NCI-H526 treated with DMSO at 0.1 percent for 48 hours (cell line): ENCODE results near the gene XPC.

Source experiments
- DNase-seq: peaks from one replicate; lab custom pipeline; 2025; lab: John Stamatoyannopoulos, UW

Gene XPC

DNA sequence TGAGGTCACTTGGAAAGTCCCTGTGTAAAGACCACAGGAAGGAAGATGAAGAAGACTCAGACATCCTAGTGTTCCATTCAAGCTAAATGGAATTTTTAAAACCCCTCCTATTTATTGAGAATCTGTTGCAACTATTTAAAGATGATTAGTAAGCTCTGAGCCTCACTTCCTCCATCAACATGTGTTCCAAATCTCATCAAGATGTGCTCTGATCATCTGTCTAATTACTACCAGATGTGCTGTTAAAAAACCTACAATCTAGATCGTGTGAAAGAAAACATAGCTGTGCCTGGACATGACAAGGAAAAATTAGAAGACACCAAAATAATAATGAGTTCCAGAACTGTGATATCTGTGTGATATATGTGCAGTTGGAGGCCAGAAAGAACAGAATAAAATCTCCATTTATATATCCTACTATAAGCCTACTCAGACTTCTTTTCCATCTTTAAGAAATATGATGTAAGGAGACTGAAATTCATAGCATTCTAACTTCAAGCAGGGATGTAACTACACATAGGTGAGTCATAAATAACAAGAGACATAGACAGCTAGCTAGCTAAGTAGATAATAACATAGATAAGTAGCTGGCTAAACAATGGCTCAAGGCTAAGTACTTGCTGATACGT, 7.8 kb downstream of the XPC start:
- no peak for DNase-seq

DNA sequence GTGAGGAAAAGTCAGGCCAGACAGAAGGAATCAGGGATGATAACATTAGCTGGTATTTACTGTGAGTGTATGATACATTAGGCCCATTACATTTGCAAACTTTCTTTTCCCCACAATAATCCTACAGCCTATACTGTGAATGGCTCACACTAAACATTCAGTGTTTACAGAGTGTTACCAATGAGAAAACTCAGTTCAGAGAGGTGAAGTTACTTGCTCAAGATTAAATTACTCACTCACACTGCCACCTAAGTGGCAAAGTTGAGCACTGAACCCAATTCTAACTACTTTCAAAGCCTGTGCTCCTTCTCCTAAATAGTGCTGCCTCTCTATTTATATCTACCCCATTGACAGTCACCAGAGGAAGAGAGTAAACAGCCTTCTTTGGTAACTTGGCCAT, 8.5 kb downstream of the XPC start:
- DNase-seq, result no peak

DNA sequence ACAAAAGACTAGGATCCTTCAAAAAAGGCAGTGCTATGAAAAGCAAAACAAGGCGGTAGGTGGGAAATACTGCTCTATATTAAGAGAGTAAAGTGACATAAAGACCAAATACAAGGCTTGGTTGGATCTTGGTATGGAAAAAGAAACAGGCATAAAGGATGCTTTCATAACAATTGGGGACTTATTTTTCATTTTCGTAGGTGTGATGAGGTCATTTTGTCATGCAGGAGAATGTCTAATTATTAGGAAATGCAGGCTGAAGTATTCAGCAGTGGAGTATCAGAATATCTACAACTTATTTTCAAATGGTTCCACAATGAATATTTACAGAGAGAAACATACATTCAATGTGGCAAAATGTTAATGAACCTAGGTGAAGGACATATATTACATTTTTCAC, 9.0 kb downstream of the XPC start:
- no peak for DNase-seq

DNA sequence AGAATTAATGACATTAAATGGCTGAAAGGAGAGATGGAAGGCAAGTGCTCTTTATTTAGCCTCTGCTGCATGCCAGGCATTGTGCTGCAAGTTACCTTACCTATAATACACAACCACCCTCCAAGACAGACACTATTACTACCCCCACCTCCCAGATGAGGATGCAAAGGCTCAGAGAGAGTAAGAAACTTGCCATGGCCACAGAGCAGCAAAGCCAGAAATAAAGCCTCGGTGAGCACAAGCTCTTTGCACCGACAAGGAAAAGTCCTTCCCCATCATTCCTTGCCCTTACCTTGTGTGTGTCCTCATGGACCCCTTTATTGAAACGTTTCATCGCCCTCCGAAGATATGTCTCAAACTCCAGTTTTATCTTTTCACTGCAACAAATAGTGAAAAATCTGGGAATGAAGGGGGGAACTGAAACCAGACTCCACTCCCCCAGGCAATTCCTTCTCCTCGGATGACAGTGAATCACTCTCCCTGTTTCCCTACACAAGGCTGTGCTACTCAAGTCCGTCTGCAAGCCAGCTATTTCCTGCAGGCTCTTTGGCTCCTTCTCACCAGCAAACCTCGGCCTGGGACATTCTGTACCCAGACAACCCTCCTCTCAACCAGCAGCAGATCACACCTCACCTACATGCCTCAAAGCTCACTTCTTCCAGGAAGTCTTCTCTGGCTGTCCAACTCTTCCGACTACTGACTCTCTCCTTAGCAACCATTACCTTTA, 11.4 kb downstream of the XPC start:
- no peak for DNase-seq

DNA sequence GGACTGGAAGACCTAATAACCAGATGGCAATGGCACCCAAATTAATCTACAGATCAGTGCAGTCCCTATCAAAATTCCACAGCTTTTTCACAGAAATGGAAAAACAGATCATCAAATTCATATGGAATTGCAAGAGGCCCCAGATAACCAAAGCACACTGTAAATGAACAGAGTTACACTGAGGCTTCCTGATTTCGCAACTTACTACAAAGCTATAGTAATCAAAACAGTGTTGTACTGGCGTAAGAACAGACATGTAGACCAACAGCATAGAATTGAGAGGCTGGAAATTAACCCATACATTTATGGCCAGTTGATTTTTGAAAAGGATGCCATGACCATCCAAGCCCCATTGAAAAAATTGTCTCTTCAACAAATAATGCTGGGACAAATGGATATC, 16.2 kb downstream of the XPC start:
- no peak for DNase-seq

DNA sequence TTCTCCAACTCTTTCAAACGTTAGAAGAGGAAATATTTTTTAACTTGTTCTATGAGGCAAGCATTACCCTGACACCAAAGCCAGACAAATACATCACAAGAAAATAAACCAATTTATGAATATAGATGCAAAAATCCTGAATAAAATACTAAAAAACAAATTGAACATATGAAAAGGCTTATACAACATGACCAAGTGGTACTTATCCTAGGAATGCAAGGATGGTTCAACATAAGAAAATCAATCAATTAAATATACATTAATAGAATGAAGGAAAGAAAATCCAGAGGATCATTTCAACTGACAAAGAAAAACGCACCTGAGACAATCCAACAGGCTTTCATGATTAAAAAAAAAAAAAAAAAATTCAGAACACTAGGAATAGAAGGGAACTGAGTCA, 17.1 kb downstream of the XPC start:
- no peak for DNase-seq

DNA sequence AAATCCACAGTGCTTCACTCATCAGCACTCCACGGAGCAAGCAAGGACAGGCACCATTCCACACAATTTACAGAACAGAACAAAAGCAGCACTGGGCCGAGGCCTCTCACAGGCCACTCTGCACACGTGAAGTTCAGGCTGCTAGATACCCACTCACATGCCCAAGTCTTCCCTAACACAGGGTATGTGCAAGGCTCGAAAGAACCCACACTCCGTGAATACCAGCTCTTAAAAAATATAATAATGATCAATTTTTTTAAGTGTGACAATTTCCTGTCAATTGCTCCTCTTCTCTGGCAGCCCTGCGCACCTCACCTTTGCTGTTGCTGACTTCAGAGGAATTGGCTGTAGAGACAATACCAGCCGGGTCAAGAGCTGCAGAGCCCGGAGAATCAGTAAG, 19.0 kb downstream of the XPC start:
- DNase-seq, result no peak

DNA sequence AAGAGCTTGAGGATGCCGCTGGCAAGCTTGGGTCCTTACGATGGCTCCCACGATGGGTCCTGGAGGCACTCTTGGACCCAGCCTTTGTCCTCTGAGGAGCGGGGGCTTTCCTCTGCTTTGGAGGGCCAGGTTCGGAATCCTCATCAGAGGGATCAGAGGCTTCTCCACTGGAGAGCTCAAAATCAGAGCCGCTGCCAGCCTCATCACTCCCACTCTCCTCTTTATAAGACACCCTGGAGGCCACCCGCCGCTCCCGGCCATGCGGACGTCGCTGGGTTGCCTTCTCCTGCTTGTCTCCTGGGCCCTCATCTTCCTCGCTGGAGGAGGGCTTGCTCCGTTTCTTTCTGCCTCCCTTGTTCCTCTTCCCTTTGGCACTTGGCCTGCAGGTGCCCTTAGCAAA, 20.0 kb downstream of the XPC start:
- DNase-seq, result no peak

DNA sequence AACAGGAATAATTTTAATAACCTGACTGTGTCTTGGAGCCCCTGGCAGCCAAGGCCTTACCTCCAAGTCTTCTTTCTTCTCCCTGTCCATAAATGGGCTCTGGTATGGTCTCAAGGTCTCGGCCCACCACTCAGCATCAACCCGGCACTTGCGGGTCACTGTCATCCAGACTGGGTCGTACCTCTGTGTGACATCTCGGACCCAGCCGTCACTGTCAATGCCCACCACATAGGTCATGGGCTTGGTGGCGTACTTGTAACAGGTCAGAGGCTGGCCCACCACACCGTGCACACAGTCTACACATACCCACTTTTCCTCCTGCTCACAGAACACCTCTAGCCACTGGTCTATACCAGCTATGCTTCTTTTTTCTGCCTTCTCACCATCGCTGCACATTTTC, 20.4 kb downstream of the XPC start:
- no peak for DNase-seq

DNA sequence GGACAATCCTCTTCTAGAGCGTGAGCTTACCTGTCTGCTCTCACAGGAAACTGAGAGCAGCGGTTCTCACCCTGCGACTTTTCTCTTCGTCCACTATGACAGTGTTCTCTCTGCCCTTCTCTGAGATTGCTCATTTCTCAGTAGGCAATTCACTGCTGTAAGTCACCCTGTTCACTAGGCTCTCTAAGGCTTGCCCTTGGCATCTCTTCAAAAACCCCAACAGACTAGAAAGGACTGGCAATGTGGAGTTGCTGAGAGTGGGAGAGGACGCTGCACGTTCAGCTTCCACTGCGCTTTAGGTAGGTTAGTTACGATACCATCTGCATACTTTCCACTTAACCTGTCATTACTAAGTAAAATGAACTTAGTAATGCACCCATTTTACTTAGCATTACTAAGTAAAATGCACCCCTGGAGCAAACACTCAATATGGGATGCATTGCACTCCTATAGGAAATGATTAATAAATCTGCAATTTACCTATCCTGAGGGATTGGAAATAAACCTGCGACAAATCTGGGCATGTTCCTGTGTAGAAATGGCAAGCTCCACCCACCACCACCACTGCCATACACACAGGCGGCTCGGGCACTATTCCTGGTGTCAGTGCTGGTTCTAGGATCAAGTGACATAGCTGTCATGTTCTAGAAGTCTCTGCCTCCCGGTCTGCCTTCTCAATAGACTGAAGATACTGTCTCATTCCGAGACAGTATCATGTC, 21.4 kb downstream of the XPC start:
- no peak for DNase-seq

DNA sequence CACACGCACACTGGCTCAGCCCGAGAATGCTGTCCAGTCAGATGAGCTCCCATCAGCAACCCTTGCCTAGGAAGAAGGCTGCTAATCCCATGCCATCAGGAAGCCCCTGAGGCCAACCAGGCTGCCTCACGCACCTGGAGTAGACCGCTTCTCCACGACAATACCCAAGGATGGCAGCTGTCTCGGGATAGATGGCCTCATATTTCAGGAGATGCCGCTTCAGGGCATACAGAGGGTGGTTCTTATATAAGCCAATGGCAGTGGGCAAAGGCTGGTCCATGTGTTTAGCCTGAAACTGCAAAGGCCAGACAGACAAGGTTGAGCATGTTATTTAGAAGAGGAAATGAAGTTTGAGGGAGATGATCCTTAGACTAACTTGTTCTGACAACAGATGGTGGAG, 22.2 kb downstream of the XPC start:
- no peak for DNase-seq

DNA sequence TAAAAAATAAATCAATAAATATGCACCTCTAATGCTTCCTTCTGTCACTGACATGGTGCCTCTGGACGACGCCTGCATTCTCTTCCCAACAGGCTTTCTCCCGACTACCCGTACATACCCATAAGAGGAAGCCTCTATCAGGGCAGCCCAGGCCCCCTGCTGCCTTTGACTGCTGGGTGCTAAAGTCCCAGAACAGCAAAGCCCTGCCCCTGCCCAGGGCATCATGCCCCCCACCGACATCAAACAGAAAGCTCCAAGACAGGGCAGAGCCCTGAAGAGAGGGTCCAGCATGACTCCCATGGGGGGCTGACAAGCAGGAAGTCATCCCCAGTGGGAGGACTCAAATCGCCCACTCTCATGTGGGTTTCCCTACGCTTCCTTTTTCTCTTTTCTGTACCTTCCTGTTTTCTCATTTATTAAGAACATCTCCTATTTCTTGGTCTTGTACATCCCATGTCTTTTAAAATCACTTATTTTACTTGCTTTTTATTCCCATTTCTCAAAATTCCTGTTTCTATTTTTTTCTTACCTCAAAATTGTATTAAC, 23.4 kb downstream of the XPC start:
- DNase-seq, result no peak

DNA sequence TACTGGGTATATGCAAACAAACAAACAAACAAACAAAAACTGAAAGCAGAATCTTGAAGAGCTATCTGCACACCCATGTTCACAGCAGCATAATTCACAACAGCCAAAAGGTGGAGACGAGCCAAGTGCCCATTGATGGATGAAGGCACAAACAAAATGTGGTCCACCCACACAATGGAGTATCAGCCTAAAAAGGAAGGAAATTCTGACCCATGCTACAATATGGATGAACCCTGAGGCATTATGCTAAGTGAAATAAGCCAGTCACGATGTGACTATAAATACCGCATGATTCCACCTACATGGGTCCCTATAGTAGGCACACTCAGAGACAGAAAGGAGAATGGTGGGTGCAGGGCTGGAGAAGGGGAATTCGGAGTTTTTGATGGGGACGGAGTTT, 24.1 kb downstream of the XPC start:
- no peak for DNase-seq

DNA sequence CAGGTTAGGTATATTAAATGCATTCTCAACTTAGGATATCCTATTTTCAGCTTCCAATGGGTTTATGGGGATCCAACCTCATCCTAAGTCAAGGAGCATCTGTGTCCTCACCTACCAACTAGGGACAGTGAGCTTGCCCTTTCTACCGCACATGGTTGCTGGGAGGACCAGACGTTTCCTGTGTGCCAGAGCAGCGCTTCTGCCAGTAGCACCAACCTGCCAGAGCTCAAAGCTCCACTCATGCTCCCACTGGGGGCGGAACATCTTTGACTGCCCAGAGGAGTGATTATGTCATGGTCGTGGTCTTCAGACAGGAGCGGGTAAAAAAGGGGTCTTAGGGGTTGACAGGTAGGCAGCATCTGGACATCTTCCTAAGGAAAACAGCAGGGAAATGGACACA, 24.7 kb downstream of the XPC start:
- no peak for DNase-seq

DNA sequence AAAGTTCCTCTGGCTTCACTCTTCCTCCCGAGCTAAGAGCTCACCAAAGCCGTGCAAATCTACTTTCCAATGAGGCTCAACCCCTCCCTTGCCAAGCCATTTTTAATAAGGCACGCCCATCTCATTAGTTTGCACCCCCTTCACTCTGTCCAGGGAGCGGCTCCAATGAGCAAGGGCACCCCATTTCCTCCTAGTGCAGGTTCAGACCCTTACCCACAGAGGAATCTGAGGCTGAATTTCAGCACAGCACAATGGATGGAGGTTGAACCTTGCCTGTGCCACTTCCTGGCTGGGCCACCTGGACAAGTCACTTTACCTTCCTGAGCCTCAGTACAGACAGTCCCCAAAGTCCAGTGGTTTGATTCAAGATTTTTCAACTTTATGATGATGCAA, 25.4 kb downstream of the XPC start:
- no peak for DNase-seq

DNA sequence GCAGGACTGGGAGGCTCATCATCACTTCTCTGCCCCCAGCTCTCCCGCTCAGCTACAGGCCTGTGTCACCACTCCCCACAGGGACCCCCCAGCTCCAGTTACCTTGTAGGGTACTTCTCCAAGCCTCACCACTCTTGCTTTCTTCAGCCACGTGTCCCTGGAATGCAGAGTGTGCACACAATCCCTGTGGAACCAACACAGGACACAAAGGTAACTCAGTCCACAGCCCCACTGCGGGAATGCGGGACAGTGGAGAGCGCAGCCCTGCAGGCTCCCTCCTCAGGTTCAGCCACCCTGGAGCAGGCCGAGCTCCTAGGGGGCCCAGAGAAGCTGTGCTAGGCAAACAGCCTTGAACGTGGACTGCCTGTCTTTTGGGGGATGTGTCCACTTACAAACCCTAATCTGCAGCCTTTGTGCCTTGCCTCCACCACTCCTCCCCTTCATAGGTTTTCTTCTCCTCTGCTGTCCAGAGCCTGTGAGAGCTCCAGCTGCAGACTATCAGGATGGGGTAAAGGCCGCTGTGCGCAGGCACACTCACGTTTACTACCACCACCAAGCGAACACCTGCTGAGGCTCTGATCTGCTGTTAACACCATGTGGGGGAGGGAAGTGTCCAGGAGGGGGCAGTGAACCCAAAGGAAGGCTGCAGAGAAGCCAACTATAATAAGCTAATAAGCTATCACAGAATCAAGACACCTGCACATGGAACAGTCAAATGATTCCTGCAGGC, 26.0 kb downstream of the XPC start:
- no peak for DNase-seq

DNA sequence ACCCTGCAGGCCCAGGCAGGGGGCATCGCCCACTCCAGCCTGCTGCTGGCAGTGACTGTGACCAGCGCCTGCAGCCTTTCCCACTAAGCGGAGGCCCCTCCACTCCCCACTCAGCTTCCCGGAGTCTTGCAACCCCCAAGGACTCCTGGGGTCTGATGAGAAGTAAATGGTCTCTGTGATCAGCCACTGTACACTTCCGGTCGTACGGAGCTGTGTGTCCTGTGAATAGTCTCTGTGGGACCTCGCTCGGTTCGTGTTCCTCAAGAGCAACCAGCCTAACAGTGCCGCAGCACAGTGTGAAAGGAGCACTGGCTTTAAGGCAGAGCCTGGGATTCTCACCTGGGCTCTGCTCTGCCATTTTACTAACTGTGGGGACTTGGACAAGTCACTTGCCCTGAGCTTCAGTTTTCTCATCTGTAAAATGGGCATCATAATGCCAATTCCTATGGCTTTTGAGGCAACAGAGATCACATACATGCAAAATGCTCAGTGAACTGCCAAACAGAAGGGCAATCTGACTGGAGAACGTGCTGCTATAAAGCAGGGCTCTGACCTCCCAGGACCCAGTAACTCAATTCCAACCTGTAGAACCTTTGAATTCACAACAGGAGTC, 26.8 kb downstream of the XPC start:
- no peak for DNase-seq

DNA sequence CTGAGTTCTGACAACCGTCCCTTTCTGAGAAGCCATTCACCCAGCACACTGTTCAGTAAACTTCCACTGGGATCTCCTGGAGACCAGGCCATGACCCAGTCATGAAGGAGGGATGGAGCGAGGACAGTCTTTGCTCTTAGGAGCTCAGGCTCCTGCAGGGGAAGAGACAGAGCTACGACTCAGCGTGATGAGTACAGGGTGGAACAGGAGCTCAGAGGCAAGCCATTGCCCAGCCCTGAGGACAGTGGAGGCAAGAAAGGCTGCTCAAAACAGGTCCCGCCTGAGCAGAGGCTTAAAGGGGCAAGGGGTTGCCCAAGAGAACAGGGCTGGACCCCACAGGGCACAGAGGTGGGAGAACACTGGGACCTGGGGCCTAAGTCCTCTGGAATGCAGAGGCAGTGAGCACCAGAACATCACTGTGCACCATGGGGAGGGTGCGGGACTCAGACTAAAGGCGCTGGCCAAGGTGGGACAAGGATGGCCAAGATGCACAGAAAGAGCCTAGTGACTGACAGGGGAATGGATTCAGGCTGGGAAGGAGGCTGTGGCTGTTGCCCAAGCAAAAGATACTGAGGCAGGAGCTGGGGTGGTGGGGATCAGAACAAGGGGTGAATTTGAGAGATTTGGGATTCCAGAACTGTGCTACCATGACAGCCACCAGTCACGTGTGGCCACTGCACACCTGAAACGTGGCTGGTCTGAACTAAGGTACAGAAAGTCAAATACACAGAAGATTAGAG, 27.7 kb downstream of the XPC start:
- DNase-seq, result no peak

DNA sequence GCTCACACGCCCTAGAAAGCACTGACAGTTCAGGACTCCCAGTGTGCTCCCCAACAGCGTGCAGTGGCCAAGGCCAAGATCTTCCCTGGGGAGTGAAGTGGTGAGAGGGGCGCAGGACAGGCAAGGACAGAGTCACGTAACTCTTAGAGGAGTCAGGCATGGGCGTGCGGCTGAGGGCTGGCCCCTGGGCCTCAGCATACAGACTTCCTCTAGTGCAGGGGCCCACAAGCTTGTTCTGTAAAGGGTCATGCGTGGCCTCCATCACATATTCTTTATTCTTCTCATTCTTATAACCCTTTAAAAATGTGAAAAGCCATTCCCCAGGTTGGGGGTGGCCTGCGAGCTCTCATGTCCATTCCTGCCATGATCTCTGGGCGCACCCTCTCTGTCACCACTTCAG, 28.3 kb downstream of the XPC start:
- no peak for DNase-seq

DNA sequence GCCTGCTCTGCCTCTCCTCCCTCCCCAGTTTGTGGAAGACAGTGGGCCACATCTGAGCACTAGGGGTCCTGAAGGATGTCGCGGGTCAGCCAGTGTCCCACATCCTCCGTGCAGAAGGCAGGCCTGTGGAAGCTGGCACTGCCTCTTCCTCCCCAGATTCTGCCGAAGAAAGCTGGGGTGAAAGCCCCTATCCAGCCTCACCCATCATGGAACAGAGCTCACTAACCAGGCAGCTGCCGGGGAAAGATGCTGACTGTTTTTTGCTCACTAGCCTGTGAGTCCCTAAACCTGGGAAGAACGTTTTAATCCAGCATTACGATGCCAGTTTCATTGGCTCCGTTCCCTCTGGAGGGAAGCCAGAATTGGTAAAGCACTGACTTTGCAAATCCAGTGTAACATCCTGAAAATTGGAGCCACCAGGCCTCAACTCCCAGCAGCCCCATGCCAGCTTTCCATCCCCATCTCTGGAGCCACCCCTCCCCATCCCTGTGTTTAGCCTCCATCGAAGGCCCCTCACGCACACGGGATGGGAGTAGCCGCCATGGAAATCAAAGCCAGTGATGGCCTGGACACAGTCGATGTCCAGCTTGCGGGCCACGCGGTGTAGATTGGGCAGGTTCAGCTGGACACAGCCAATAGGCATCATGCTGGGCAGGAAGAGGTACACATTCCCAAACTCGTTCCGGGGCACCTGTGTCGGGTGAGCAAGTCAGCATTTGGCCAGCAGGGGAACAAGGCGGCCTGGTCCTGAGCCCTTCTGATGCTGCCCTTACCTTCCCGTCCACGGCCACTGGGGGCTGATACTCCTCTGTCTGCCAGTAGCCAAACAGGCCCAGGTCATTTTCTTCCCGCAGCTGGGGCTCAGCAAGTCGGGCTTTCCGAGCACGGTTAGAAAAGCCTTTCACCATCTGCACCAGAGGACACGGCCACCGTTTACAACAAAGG, 30.1 kb downstream of the XPC start:
- no peak for DNase-seq
